Ramos (cell line): ENCODE data around the gene CCDC120.

Source experiments
- in situ Hi-C: fragments of 300-500 bp; cut with MboI; formaldehyde crosslinking; loops from one replicate; pipeline ENCODE4 v1.14.3; 2022; ENCODE audit warnings: low sequenced_read_pairs; ENCODE audit not compliant: unreplicated experiment

Gene CCDC120

GRCh38 chrX:49100704-49101628 lies 42.2 kb downstream of the CCDC120 start:
- in situ Hi-C loops, result no loop called here

DNA sequence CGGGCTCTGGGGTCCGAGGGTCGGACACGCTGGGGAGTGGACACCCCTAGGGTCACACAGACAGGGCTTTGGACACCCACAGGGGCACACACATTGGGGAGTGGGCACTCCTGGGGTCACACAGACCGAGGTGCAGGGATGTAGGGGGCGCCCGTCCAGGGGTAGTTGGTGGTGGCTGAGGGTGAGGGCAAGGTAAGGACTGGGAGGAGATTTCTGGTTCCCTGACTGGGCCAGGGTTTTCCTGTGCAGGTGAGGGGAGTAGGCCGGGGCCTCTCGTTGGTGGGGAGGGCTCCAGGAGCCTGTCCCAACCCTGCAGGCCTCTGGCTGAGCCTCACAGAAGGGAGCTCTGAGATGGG lies 42.8 kb downstream of the CCDC120 start:
- in situ Hi-C loops, result no loop called here

- in situ Hi-C loops, result no loop called here
These were observed 43.4 kb downstream of the CCDC120 start for GRCh38 chrX:49102190-49102589.

- in situ Hi-C loops, result no loop called here
These were observed 44.8 kb downstream of the CCDC120 start for GRCh38 chrX:49103637-49104036.

GRCh38 chrX:49106296-49106695 lies 47.5 kb downstream of the CCDC120 start:
- in situ Hi-C loops, result no loop called here

GRCh38 chrX:49106930-49107329 lies 48.1 kb downstream of the CCDC120 start:
- in situ Hi-C loops, result no loop called here

DNA sequence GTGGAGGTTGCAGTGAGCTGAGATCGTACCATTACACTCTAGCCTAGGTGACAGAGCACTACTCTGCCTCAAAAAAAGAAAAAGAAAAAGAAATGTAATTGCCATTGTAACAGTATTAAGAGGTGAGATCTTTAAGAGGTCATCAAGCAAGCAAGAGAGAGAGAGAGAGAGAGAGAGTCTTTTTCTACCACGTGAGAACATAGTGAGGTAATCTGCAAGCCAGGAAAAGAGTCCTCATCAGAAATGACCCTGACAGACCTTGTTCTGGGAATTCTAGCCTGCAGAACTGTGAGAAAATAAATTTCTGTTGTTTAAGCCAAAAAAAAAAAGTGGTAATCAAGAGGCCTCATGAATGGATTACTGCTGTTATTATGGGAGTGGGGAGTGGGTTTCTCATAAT lies 49.8 kb downstream of the CCDC120 start:
- in situ Hi-C loops, result no loop called here

GRCh38 chrX:49110417-49110816 lies 51.6 kb downstream of the CCDC120 start:
- in situ Hi-C loops, result no loop called here

DNA sequence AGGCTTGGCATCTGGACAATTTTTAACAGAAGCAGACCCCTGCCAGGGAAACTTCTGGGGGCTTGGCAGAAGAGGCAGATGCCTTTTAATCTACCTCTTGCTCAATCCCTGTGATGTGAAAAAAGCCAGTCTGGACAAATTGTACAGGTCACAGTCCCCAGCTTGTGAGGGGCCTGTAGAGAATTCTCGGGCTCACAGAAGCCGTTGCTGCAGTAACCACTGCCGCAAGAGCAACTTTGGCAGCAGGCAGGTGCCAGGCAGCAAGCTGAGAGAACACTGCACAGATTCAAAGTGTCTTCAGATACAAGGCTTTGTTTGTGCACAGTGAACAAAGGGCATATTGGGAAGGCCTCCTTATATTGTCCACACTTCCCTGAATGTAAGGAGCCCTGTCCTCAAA lies 53.0 kb downstream of the CCDC120 start:
- in situ Hi-C loops, result no loop called here

DNA sequence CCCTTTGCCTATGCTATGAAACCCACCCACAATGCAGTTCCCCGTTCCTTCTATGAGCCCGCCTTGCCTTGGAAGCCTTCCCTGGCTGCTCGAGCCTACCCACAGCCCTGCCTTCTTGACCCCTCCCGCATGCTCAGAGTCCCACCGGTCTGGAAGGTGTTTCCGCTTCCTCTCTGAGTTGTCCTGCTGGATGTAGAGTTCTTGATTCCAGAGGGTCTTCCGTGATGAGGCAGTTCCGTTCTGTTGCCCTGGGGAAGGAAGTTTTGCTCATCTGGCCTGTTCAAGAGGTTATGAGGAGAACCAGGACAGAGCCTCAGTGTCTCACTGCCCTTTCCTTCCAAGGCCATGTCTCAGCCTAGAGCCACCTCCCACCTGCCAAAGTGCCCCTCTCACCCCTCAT lies 57.3 kb downstream of the CCDC120 start:
- in situ Hi-C loops, result no loop called here

- in situ Hi-C loops, result no loop called here
These were observed 57.9 kb downstream of the CCDC120 start for GRCh38 chrX:49116716-49117115.

DNA sequence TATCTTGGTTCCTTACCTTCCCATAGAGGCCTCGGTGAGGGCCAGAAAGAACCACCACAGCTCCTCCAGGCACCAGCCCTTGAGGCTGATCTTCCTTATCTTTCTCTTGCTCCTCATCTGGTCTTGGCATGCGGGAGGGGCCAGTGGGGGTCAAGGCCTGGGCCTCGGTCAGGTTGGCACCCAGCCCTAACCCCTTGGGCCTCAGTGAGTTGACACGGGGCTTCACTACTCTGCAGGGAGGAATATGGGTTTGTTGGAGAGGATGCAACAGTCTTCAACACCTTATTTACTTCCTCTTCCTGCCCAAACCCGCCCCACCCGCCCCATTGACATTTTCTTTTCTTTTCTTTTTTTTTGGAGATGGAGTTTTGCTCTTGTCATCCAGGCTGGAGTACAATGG lies 58.8 kb downstream of the CCDC120 start:
- in situ Hi-C loops, result no loop called here
